PFSK-1 (cell line): Measurements from ENCODE around the gene KSR1.

Source experiments
- FOXP2 ChIP-seq: optimal IDR thresholded peaks from 2 replicates; pipeline ENCODE3; 2011; ENCODE audit warnings: borderline replicate concordance, control low read depth, inconsistent platforms; ENCODE audit not compliant: insufficient read depth; ENCODE audit errors: extremely low read length, extremely low read depth
- POLR2AphosphoS5 ChIP-seq: IDR thresholded peaks from 2 replicates; pipeline ENCODE4 v1.6.1; 2012; ENCODE audit warnings: low read depth, mild to moderate bottlenecking, control low read depth, low read length, moderate library complexity
- REST ChIP-seq, 2 experiments: IDR thresholded peaks; 2 replicates each; pipeline versions ENCODE4 v1.6.1 to v1.8.0; 2011 to 2012; ENCODE audit warnings: low read depth in 2 of 2, low read length in 2 of 2, control low read depth in 1 of 2, inconsistent platforms in 1 of 2, mild to moderate bottlenecking in 1 of 2, moderate library complexity in 1 of 2; ENCODE audit not compliant: insufficient read depth in 1 of 2
- SIN3A ChIP-seq: IDR thresholded peaks from 2 replicates; pipeline ENCODE4 v1.6.1; 2012; ENCODE audit warnings: mild to moderate bottlenecking, low read length, moderate library complexity, borderline replicate concordance; ENCODE audit not compliant: insufficient read depth
- TAF1 ChIP-seq: IDR thresholded peaks from 2 replicates; pipeline ENCODE4 v1.6.1; 2012; ENCODE audit warnings: low read length, control low read depth, borderline replicate concordance; ENCODE audit not compliant: insufficient read depth

Gene KSR1

DNA sequence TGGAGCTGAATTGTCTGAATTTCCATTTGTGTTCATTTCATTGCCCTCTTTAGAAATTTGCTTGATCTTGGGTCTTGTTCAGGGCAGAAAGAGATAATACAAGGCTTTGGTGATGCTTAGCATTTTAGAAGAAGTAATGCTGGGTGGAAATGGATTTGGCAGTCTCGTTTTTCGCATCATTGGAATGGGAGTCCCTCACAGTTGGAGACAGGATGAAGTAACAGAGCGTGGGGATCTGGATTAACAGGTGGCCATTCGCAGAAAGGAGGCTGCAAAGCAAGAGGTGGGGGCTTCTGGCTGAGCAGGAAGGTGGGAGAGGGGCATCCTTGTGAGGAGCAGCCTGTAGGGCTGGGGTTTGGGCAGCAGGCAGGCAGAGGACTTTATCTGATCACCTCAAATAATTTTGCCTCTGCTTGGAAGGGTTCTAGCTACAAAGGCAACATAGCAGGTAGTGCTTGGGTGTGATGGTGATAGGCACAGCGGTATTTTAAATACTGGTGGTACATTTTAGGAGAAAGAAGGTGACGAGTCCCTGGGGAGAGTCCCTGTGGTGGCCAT, 17.0 kb downstream of the KSR1 start:
- TF ChIP-seq FOXP2, result no peak
- TF ChIP-seq TAF1, result no peak
- TF ChIP-seq POLR2AphosphoS5, result no peak
- no peak for TF ChIP-seq REST (IDR thresholded peaks at IDR 0.05; ENCODE audit: insufficient read depth in 1 of 2, low read depth in 2 of 2, low read length in 2 of 2)
- no peak for TF ChIP-seq SIN3A

- TF ChIP-seq POLR2AphosphoS5, result no peak
- no peak for TF ChIP-seq TAF1
- TF ChIP-seq SIN3A, result no peak
- no peak for TF ChIP-seq REST (IDR thresholded peaks at IDR 0.05; ENCODE audit: insufficient read depth in 1 of 2, low read depth in 2 of 2, low read length in 2 of 2)
- TF ChIP-seq FOXP2, result no peak
Measured at GRCh38 chr17:27473748-27474609, 17.7 kb downstream of the KSR1 start.

GRCh38 chr17:27475070-27475673, 18.9 kb downstream of the KSR1 start:
- TF ChIP-seq SIN3A, result no peak
- no peak for TF ChIP-seq FOXP2
- TF ChIP-seq POLR2AphosphoS5, result no peak
- TF ChIP-seq REST (IDR thresholded peaks at IDR 0.05; ENCODE audit: insufficient read depth in 1 of 2, low read depth in 2 of 2, low read length in 2 of 2), result no peak
- TF ChIP-seq TAF1, result no peak

DNA sequence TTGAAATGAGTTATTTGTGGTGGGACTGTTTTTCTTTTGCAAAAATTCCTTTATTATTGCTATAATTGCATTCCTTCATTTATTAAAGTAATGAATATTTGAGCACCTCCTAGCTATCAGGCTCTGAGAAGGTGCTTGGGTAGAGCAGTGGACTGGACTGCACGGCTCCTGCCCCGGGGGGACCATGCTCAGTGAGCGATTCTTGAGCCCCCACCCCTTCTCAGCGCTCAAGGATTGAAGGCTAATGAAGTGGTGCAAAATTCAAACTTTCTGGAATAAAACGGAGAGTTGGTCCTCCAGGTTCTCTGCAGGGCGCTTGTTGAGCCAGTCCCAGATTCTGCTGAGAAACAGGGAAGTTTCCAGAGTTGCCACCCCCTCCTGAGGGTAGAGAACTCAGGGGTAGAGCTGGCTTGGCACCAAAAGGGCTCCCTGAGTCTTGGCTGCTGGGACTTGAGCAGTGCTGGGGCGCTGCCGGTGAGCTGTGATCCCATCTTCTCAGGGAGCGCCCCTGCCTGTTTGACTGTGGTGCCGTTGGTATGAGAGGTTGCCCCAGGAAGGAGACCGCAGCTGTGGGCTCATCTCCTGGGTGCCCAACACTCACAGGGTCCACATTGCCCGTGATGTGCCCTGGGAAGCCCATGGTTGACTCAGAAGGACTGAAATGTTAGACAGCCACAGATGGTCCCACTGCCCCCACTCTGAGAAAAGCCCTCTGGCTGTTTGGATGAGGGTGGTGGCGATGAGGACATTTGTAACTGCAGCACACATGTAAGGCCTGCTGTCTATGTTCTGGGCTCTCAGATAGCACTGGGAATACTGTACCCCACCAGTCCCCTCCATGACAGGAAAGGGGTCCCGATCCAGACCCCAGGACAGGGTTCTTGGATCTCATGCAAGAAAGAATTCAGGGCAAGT, 20.0 kb downstream of the KSR1 start:
- TF ChIP-seq TAF1, result no peak
